OCI-LY1 (cell line): ENCODE measurements around the gene HNRNPL.

Source experiments
- EZH2 ChIP-seq: fragments of 200-600 bp; sonication (generic), shearing (Covaris generic); IDR thresholded peaks from 2 replicates; pipeline ENCODE4 v1.8.0; 2017; ENCODE audit warnings: borderline replicate concordance, mixed run types, mild to moderate bottlenecking, antibody characterized with exemption, low read length, moderate library complexity, mixed read lengths
- TF ChIP-seq, protein P1 (sequence below): fragments of 200-600 bp; sonication (generic), shearing (Covaris generic); IDR thresholded peaks from 2 replicates; pipeline ENCODE4 v1.5.1; 2017; ENCODE audit warnings: mild to moderate bottlenecking, antibody characterized with exemption, low read length, moderate library complexity, mixed read lengths

- TF ChIP-seq, protein P1, sequence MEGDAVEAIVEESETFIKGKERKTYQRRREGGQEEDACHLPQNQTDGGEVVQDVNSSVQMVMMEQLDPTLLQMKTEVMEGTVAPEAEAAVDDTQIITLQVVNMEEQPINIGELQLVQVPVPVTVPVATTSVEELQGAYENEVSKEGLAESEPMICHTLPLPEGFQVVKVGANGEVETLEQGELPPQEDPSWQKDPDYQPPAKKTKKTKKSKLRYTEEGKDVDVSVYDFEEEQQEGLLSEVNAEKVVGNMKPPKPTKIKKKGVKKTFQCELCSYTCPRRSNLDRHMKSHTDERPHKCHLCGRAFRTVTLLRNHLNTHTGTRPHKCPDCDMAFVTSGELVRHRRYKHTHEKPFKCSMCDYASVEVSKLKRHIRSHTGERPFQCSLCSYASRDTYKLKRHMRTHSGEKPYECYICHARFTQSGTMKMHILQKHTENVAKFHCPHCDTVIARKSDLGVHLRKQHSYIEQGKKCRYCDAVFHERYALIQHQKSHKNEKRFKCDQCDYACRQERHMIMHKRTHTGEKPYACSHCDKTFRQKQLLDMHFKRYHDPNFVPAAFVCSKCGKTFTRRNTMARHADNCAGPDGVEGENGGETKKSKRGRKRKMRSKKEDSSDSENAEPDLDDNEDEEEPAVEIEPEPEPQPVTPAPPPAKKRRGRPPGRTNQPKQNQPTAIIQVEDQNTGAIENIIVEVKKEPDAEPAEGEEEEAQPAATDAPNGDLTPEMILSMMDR, result no peak
- TF ChIP-seq EZH2, result no peak
Observed at GRCh38 chr19:38812009-38812840, 37.6 kb downstream of the HNRNPL start.
